Prostate gland (tissue), 2 donors: ENCODE data around the gene GLRA3.

Source experiments
- POLR2A ChIP-seq: fragments of 450-650 bp; IDR thresholded peaks from one replicate; pipeline ENCODE4 v1.6.1; 2016; ENCODE audit warnings: antibody characterized with exemption, mild to moderate bottlenecking
- TF ChIP-seq, protein P1 (sequence below), 4 experiments: fragments of 200-600 bp in 2 of 4; fragments of 450-650 bp in 2 of 4; sonication (generic) in 2 of 4; IDR thresholded peaks; 1 replicate in 3 of 4; 2 replicates in 1 of 4; pipeline ENCODE4 v1.5.1; 2016 to 2019; ENCODE audit warnings: antibody characterized with exemption in 4 of 4, mild to moderate bottlenecking in 2 of 4, moderate library complexity in 2 of 4

DNA sequence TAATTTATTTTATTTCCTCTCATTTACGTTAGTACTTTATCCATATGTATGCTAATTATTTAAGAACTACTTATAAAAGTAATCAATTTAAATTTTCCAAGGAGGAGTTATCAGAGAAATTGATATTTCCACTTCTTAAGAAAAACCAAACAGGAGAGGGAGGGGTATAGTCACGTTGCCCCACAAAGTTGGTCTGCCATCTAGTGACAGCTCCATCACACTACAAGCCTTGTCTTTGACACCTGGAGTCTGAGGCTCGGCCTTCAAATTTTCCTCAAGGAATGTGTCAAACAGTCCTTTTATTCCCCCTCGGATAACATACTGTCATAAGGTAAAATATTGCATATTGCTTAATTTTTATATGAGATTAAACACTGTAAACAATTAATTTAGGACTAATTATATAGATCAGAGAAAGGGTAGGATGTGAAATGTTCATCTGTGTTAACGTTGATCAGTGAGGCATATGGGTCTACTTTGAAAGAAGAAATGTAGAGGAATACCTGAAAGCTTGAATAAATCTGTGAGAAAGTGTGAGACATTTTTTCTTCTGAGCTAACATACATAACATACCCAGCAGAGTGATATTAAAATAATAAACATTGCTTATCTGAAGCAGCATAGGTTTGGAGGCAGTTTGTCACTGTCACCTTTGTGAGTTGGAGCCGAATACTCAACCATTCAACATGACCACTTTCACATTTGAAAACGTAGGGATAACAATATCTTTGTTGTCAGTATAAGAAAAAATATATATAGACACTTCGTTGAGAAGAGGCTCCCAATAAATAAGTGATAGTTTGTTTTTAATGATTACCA is 114.4 kb downstream of the GLRA3 start:
- TF ChIP-seq, protein P1, sequence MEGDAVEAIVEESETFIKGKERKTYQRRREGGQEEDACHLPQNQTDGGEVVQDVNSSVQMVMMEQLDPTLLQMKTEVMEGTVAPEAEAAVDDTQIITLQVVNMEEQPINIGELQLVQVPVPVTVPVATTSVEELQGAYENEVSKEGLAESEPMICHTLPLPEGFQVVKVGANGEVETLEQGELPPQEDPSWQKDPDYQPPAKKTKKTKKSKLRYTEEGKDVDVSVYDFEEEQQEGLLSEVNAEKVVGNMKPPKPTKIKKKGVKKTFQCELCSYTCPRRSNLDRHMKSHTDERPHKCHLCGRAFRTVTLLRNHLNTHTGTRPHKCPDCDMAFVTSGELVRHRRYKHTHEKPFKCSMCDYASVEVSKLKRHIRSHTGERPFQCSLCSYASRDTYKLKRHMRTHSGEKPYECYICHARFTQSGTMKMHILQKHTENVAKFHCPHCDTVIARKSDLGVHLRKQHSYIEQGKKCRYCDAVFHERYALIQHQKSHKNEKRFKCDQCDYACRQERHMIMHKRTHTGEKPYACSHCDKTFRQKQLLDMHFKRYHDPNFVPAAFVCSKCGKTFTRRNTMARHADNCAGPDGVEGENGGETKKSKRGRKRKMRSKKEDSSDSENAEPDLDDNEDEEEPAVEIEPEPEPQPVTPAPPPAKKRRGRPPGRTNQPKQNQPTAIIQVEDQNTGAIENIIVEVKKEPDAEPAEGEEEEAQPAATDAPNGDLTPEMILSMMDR (IDR thresholded peaks at IDR 0.05) = peak in 2 of 4 experiments; percentile 27 to 55
- no peak for TF ChIP-seq POLR2A
